DND-41 (cell line): ENCODE data around the gene IPCEF1.

Experiments used
- ATAC-seq: fragments of 200-7000 bp; cut with Tn5 transposase; 3 replicates; pipeline ENCODE4 v1.9.1; 2021; ENCODE audit warnings: low read depth; ENCODE audit not compliant: insufficient read depth
- DNase-seq: peaks from one replicate; pipeline ENCODE4 v3.0.0-alpha.2; 2020
- H2AFZ ChIP-seq: 2 replicates; pipeline ENCODE4 v1.6.0; 2012; ENCODE audit warnings: low read depth, low read length
- H3K27ac ChIP-seq: 2 replicates; pipeline ENCODE4 v1.5.1; 2012; ENCODE audit warnings: low read length, inconsistent platforms
- H3K27me3 ChIP-seq: fragments of 200-600 bp; sonication (generic); 2 replicates; pipeline ENCODE4 v1.6.0; 2012; ENCODE audit warnings: low read length, mild to moderate bottlenecking, inconsistent platforms; ENCODE audit not compliant: insufficient read depth, poor library complexity
- H3K36me3 ChIP-seq: 2 replicates; pipeline ENCODE4 v1.5.1; 2012; ENCODE audit warnings: low read length, inconsistent platforms; ENCODE audit not compliant: insufficient read depth
- H3K4me1 ChIP-seq: 2 replicates; pipeline ENCODE4 v1.5.1; 2012; ENCODE audit warnings: mild to moderate bottlenecking, low read length; ENCODE audit not compliant: insufficient read depth
- H3K4me2 ChIP-seq: 2 replicates; pipeline ENCODE4 v1.6.0; 2012; ENCODE audit warnings: mild to moderate bottlenecking, moderate library complexity, low read length, inconsistent platforms; ENCODE audit not compliant: insufficient read depth
- H3K4me3 ChIP-seq, 2 experiments: fragments of 200-600 bp in 1 of 2; shearing (Covaris generic) in 1 of 2; 2 replicates each; pipeline ENCODE4 v1.5.1; 2012 to 2016; ENCODE audit warnings: inconsistent platforms in 2 of 2, low read length in 2 of 2, mild to moderate bottlenecking in 2 of 2, low read depth in 1 of 2, moderate library complexity in 1 of 2
- H3K79me2 ChIP-seq: 2 replicates; pipeline ENCODE4 v1.6.0; 2012; ENCODE audit warnings: low read length, inconsistent platforms; ENCODE audit not compliant: insufficient read depth
- H3K9ac ChIP-seq: 2 replicates; pipeline ENCODE4 v1.6.0; 2012; ENCODE audit warnings: low read depth, mild to moderate bottlenecking, inconsistent platforms, low read length, moderate library complexity
- H3K9me3 ChIP-seq: 2 replicates; pipeline ENCODE4 v1.5.1; 2012; ENCODE audit warnings: low read length, moderate library complexity, mild to moderate bottlenecking, inconsistent platforms; ENCODE audit not compliant: insufficient read depth, severe bottlenecking
- H4K20me1 ChIP-seq: 2 replicates; pipeline ENCODE4 v1.6.0; 2012; ENCODE audit warnings: low read length; ENCODE audit not compliant: insufficient read depth
- CTCF ChIP-seq: IDR thresholded peaks from 2 replicates; pipeline ENCODE4 v1.5.1; 2012; ENCODE audit warnings: borderline replicate concordance, low read length, moderate library complexity, mild to moderate bottlenecking; ENCODE audit not compliant: poor library complexity, severe bottlenecking; ENCODE audit errors: extremely low read depth
- EZH2 ChIP-seq: IDR thresholded peaks from 3 replicates; pipeline ENCODE4 v1.6.1; 2012; ENCODE audit warnings: borderline replicate concordance, low read depth, mild to moderate bottlenecking, moderate library complexity, low read length, inconsistent platforms; ENCODE audit not compliant: severe bottlenecking

IPCEF1 gene

GRCh38 chr6:154370545-154370944 is 13.9 kb upstream of the IPCEF1 start:
- Histone ChIP-seq H4K20me1 (no peaks in the 10 kb centered on the region), H3K36me3 (no peaks in the 10 kb centered on the region), H3K79me2 (no peaks in the 10 kb centered on the region), H3K4me3 (no peak overlapping the region), H3K4me1 (no peaks in the 10 kb centered on the region), H3K4me2 (no peak overlapping the region), H3K27me3 (peaks cover 3% of the 10 kb centered on the region), H3K9me3 (no peaks in the 10 kb centered on the region), H3K9ac (no peak overlapping the region), H3K27ac (no peak overlapping the region), H2AFZ (no peak overlapping the region)
- no peak for ATAC-seq
- DNase-seq = no peak
- TF ChIP-seq CTCF (peak; percentile 63), EZH2 (no peak)

GRCh38 chr6:154367839-154368695 is 11.5 kb upstream of the IPCEF1 start:
- Histone ChIP-seq H3K4me3 (no peak overlapping the region), H3K9ac (no peak overlapping the region), H3K9me3 (no peaks in the 10 kb centered on the region), H3K36me3 (no peaks in the 10 kb centered on the region), H3K79me2 (no peaks in the 10 kb centered on the region), H3K4me2 (no peak overlapping the region), H4K20me1 (no peaks in the 10 kb centered on the region), H3K4me1 (no peaks in the 10 kb centered on the region), H2AFZ (no peak overlapping the region), H3K27me3 (peaks cover 3% of the 10 kb centered on the region), H3K27ac (no peak overlapping the region)
- no peak for DNase-seq
- TF ChIP-seq CTCF (no peak), EZH2 (no peak)
- no peak for ATAC-seq

- no peak overlapping the region for H3K27ac ChIP-seq
- TF ChIP-seq CTCF (no peak), EZH2 (no peak)
- no peaks in the 10 kb centered on the region for H3K36me3 ChIP-seq
- H3K9ac ChIP-seq = no peak overlapping the region
- ATAC-seq = no peak
- no peaks in the 10 kb centered on the region for H3K4me1 ChIP-seq
- H2AFZ ChIP-seq = no peak overlapping the region
- H3K4me3 ChIP-seq = no peak overlapping the region
- DNase-seq = no peak
- no peak overlapping the region for H3K4me2 ChIP-seq
- H3K79me2 ChIP-seq = no peaks in the 10 kb centered on the region
- H3K9me3 ChIP-seq = no peaks in the 10 kb centered on the region
- H4K20me1 ChIP-seq = no peaks in the 10 kb centered on the region
- peaks cover 3% of the 10 kb centered on the region for H3K27me3 ChIP-seq
Observed at GRCh38 chr6:154367336-154367735, 10.7 kb upstream of the IPCEF1 start.
